Measurements from ENCODE around the gene KLK15. TPM values are rescaled to one million over a fixed set of nuclear protein-coding genes. Genes with fewer than 3 reads are reported as not detected.

KLK15 gene
- polyA plus RNA-seq, 2 of the 4 experiments (the other 2 are of a cell fraction), result not detected

DNA sequence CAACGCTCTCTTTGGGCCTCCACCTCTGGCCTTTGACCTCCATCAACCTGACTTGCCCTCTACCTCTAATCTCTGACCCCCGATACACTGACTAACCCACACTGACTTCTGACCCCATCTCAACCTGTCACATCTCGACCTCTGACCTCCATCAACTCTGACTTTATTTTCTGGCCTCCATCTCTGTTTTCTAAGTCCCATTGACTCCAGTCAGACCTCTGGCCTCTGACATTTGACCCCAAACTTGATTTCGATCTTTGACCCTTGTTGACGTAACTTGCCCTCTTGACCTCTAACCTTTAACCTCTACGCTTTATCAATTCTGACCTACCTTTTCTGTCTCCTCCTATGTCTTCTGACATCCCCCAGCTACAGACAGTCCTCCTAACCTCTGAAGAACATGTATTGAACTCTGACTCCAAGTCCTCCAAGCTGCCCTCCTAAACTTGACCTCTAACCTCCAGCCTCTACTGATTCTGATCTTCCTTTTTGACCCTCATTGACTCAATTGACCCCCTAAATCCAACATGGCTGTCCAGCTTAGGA, 42.4 kb downstream of the KLK15 start:
- WGBS (ENCODE audit: missing lambda C conversion rate), result 86% methylated on average over 6 of the region's 6 CpGs
- peaks cover 9% of the 10 kb centered on the region; the same call in 2 of the 3 replicates for H3K4me1 ChIP-seq
- H3K4me3 ChIP-seq, result no peak overlapping the region
- ChIA-PET POLR2A (no interaction called here), CTCF (interaction anchor here (1.0 to 11.9 kb wide), 6 partner anchors 10 to 253 kb away, joined by 3 to 121 read pairs (median 6); no protein-coding TSS in a partner anchor)
- ATAC-seq (no peak), FAIRE-seq (no peak), DNase-seq (ENCODE audit: low read depth in 1 of 2, low spot score in 1 of 2) (no peak)
- no peak overlapping the region for H3K4me2 ChIP-seq
- H3K27ac ChIP-seq, result no peak overlapping the region
- no peaks in the 10 kb centered on the region for H3K9me3 ChIP-seq
- no peak for TF ChIP-seq POLR2A (IDR thresholded peaks at IDR 0.05; ENCODE audit: low read length)
- TF ChIP-seq RARB (CRISPR knock-in tag; IDR thresholded peaks at IDR 0.05), result peak; percentile 52; the same call in 1 of the 2 replicates
- TF ChIP-seq POLR2AphosphoS2 (conservative IDR thresholded peaks at IDR 0.05; ENCODE audit: low read length), result peak; percentile 79; the same call in 1 of the 2 replicates
- peak; percentile 19 for TF ChIP-seq CHD2 (IDR thresholded peaks at IDR 0.05; ENCODE audit: low read length, partially characterized antibody)
- TF ChIP-seq, protein P1, sequence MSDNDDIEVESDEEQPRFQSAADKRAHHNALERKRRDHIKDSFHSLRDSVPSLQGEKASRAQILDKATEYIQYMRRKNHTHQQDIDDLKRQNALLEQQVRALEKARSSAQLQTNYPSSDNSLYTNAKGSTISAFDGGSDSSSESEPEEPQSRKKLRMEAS (IDR thresholded peaks at IDR 0.05), result no peak
- TF ChIP-seq FOSL2 (IDR thresholded peaks at IDR 0.05), result no peak
- TF ChIP-seq FOSL2 (CRISPR knock-in tag; IDR thresholded peaks at IDR 0.05), result 0 out of 2 replicates have a peak, but pooled peaks have one; percentile 12
- peak; percentile 93 for TF ChIP-seq ESRRA (IDR thresholded peaks at IDR 0.05; ENCODE audit: borderline replicate concordance, low read length)
- TF ChIP-seq RCOR1 (IDR thresholded peaks at IDR 0.05; ENCODE audit: low read depth, low read length), result 0 out of 2 replicates have a peak, but pooled peaks have one; percentile 46

DNA sequence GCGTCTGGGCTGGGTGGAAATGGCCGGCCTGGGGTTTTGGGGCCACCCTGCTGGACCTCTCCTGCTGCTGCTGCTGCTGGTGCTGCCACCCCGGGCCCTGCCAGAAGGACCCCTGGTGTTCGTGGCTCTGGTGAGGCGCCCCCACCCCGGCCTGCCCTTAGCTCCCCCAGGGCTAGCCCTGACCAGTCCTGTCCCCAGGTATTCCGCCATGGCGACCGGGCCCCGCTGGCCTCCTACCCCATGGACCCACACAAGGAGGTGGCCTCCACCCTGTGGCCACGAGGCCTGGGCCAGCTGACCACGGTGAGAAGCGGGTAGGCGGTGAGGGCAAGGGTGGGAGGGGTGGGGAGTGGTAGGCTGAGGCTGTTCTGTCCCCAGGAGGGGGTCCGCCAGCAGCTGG, 43.0 kb downstream of the KLK15 start, which contains the start of gene ACP4:
TSS of gene ACP4 (plus strand) at position 20 of the 400 bp plus-strand sequence. CDS start at position 20, 0 bp downstream.
- Histone ChIP-seq H3K4me3 (no peak within 1 kb of the TSS), H3K27ac (no peak within 1 kb of the TSS), H3K4me1 (peaks cover 9% of the 10 kb centered on the region; the same call in 2 of the 3 replicates), H3K4me2 (no peak within 1 kb of the TSS), H3K9me3 (no peaks in the 10 kb centered on the region)
- TF ChIP-seq, protein P2, sequence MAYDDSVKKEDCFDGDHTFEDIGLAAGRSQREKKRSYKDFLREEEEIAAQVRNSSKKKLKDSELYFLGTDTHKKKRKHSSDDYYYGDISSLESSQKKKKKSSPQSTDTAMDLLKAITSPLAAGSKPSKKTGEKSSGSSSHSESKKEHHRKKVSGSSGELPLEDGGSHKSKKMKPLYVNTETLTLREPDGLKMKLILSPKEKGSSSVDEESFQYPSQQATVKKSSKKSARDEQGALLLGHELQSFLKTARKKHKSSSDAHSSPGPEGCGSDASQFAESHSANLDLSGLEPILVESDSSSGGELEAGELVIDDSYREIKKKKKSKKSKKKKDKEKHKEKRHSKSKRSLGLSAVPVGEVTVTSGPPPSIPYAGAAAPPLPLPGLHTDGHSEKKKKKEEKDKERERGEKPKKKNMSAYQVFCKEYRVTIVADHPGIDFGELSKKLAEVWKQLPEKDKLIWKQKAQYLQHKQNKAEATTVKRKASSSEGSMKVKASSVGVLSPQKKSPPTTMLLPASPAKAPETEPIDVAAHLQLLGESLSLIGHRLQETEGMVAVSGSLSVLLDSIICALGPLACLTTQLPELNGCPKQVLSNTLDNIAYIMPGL (CRISPR knock-in tag; IDR thresholded peaks at IDR 0.05; ENCODE audit: borderline replicate concordance), result no peak
- no peak for TF ChIP-seq TFCP2L1 (CRISPR knock-in tag; IDR thresholded peaks at IDR 0.05)
- POLR2A ChIA-PET, result interaction anchor here (0.9 kb wide), 1 partner anchor 65 kb away, joined by 4 read pairs; no protein-coding TSS in a partner anchor
- CTCF ChIA-PET, result interaction anchor here (1.0 to 11.9 kb wide), 6 partner anchors 10 to 253 kb away, joined by 3 to 121 read pairs (median 6); no protein-coding TSS in a partner anchor
- WGBS (ENCODE audit: missing lambda C conversion rate), result 87% methylated on average over 7 of the region's 15 CpGs
- DNase-seq (ENCODE audit: low read depth in 1 of 2, low spot score in 1 of 2) (no peak), FAIRE-seq (no peak), ATAC-seq (0 out of 6 replicates have a peak, but pooled peaks of 1 of the 2 experiments have one; percentile 2)

DNA sequence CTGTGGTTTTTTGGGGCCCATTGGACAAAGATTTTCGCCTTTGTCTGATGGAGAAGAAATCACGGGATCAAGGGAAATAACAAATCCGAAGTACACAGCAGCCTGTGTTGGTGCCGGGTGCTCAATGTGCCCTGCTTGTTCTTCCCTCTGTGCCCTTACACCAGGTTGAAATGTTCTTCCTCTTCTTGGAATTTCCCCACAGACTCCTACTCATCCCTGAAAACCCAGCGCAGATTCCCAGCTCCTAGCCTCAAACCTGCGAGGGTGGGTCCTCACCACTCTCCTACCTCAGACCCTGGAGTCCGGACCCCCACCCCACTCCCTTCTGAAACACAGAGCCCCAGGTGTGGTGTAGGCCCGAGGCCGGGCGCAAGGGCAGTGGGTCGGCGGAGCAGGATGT, 48.0 kb downstream of the KLK15 start:
- 60% methylated on average over 12 of the region's 12 CpGs for WGBS (ENCODE audit: missing lambda C conversion rate)
- Histone ChIP-seq H3K4me2 (no peak overlapping the region), H3K9me3 (no peaks in the 10 kb centered on the region), H3K27ac (no peak overlapping the region), H3K4me3 (no peak overlapping the region), H3K4me1 (peaks cover 7% of the 10 kb centered on the region; the same call in 2 of the 3 replicates)
- ATAC-seq (no peak), DNase-seq (ENCODE audit: low read depth in 1 of 2, low spot score in 1 of 2) (no peak), FAIRE-seq (no peak)
- TF ChIP-seq, protein P3, sequence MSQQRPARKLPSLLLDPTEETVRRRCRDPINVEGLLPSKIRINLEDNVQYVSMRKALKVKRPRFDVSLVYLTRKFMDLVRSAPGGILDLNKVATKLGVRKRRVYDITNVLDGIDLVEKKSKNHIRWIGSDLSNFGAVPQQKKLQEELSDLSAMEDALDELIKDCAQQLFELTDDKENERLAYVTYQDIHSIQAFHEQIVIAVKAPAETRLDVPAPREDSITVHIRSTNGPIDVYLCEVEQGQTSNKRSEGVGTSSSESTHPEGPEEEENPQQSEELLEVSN (IDR thresholded peaks at IDR 0.05; ENCODE audit: borderline replicate concordance, low read depth), result no peak
- TF ChIP-seq, protein P4, sequence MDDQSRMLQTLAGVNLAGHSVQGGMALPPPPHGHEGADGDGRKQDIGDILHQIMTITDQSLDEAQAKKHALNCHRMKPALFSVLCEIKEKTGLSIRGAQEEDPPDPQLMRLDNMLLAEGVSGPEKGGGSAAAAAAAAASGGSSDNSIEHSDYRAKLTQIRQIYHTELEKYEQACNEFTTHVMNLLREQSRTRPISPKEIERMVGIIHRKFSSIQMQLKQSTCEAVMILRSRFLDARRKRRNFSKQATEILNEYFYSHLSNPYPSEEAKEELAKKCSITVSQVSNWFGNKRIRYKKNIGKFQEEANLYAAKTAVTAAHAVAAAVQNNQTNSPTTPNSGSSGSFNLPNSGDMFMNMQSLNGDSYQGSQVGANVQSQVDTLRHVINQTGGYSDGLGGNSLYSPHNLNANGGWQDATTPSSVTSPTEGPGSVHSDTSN (IDR thresholded peaks at IDR 0.05), result no peak
- TF ChIP-seq, protein P5, sequence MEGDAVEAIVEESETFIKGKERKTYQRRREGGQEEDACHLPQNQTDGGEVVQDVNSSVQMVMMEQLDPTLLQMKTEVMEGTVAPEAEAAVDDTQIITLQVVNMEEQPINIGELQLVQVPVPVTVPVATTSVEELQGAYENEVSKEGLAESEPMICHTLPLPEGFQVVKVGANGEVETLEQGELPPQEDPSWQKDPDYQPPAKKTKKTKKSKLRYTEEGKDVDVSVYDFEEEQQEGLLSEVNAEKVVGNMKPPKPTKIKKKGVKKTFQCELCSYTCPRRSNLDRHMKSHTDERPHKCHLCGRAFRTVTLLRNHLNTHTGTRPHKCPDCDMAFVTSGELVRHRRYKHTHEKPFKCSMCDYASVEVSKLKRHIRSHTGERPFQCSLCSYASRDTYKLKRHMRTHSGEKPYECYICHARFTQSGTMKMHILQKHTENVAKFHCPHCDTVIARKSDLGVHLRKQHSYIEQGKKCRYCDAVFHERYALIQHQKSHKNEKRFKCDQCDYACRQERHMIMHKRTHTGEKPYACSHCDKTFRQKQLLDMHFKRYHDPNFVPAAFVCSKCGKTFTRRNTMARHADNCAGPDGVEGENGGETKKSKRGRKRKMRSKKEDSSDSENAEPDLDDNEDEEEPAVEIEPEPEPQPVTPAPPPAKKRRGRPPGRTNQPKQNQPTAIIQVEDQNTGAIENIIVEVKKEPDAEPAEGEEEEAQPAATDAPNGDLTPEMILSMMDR (IDR thresholded peaks at IDR 0.05), result no peak
- TF ChIP-seq RCOR1 (IDR thresholded peaks at IDR 0.05; ENCODE audit: low read depth, low read length), result no peak
- ChIA-PET CTCF (interaction anchor here (1.1 to 14.0 kb wide), 8 partner anchors 9 to 249 kb away, joined by 3 to 272 read pairs (median 77); partner anchors contain the start of genes CLEC11A and SHANK1), POLR2A (interaction anchor here (1.7 kb wide), 1 partner anchor 19 kb away, joined by 4 read pairs; no protein-coding TSS in a partner anchor)

Data from A549 (cell line).